ENCODE data around the gene PYGM. TPM values are rescaled to one million over a fixed set of nuclear protein-coding genes. Genes with fewer than 3 reads are reported as not detected.

The PYGM gene
- total and polyA plus RNA-seq, 2 of the 13 experiments (the other 11 are each of a cell fraction or from before 2014, with no cell fraction given): 0.11 to 0.12 TPM

DNA sequence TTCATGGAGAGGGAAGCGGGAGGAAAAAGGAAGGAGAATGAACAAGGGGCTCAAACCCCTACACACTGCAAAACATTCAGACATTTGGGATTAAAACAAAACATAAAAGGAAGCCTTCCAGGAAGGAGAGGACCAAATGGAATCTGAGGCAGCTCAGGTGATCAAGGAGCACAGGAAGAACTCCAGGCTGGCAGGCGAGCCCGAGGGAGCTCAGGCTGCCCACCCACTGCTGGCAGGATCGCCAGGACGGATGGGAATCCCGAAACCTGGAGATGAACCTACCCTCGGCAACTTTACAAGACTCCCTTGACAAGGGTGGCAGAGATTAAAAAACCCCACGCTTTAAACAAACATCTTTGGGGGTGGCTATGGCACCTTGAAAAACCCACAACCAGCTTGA is 5.0 kb upstream of the PYGM start:
- in situ Hi-C loops (cut with HindIII; ENCODE audit: extremely low pct_ligation_motif_present, low pct_unique_long_range_greater_than_20kb) (no loop called here), intact Hi-C loops (cut with micrococcal nuclease; ENCODE audit: unreplicated experiment) (no loop called here)
- ChIA-PET CTCF (ENCODE audit: low intra/inter-chr PET ratio, low total read pairs) (no interaction called here), POLR2A (interaction anchor here (1.1 to 3.8 kb wide), 2 partner anchors 12 to 14 kb away, joined by 3 to 23 read pairs; partner anchors contain the start of gene SF1)
- Histone ChIP-seq H3K4me2 (ENCODE audit: low read depth, low read length) (no peak overlapping the region), H3K79me2 (ENCODE audit: insufficient read depth, low read length) (peaks cover 4% of the 10 kb centered on the region), H3K27ac (ENCODE audit: extremely low read length, insufficient read depth, low read length) (no peak overlapping the region), H3K27me3 (ENCODE audit: control insufficient read depth in 1 of 2, insufficient read depth in 2 of 2, low read length in 2 of 2) (no peaks in the 10 kb centered on the region), H3K9me3 (ENCODE audit: low read length) (no peaks in the 10 kb centered on the region), H3K4me3 (replicated peaks in 1 of 3; ENCODE audit: insufficient read depth in 1 of 3, low read depth in 2 of 3, low read length in 3 of 3) (no peak overlapping the region), H3K4me1 (ENCODE audit: insufficient read depth, low read length) (peaks cover 12% of the 10 kb centered on the region), H3K9ac (ENCODE audit: insufficient read depth, low read depth, low read length) (no peak overlapping the region), H4K20me1 (ENCODE audit: insufficient read depth, low read length) (peaks cover 67% of the 10 kb centered on the region), H2AFZ (ENCODE audit: low read length) (no peak overlapping the region), H3K36me3 (replicated peaks in 1 of 2; ENCODE audit: control insufficient read depth in 1 of 2, insufficient read depth in 2 of 2, low read length in 2 of 2) (peaks cover 41 to 63% of the 10 kb centered on the region in 2 experiments)
- WGBS (ENCODE audit: low lambda C conversion rate): 100% methylated on average over 8 of the region's 8 CpGs
- ATAC-seq (no peak), DNase-seq (ENCODE audit: low spot score) (no peak), FAIRE-seq (no peak)
- TSS peak; percentile 25 for BruUV-seq (replicated peaks)
- TF ChIP-seq, protein P1, sequence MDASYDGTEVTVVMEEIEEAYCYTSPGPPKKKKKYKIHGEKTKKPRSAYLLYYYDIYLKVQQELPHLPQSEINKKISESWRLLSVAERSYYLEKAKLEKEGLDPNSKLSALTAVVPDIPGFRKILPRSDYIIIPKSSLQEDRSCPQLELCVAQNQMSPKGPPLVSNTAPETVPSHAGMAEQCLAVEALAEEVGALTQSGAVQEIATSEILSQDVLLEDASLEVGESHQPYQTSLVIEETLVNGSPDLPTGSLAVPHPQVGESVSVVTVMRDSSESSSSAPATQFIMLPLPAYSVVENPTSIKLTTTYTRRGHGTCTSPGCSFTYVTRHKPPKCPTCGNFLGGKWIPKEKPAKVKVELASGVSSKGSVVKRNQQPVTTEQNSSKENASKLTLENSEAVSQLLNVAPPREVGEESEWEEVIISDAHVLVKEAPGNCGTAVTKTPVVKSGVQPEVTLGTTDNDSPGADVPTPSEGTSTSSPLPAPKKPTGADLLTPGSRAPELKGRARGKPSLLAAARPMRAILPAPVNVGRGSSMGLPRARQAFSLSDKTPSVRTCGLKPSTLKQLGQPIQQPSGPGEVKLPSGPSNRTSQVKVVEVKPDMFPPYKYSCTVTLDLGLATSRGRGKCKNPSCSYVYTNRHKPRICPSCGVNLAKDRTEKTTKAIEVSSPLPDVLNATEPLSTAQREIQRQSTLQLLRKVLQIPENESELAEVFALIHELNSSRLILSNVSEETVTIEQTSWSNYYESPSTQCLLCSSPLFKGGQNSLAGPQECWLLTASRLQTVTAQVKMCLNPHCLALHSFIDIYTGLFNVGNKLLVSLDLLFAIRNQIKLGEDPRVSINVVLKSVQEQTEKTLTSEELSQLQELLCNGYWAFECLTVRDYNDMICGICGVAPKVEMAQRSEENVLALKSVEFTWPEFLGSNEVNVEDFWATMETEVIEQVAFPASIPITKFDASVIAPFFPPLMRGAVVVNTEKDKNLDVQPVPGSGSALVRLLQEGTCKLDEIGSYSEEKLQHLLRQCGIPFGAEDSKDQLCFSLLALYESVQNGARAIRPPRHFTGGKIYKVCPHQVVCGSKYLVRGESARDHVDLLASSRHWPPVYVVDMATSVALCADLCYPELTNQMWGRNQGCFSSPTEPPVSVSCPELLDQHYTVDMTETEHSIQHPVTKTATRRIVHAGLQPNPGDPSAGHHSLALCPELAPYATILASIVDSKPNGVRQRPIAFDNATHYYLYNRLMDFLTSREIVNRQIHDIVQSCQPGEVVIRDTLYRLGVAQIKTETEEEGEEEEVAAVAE (CRISPR knock-in tag; IDR thresholded peaks at IDR 0.05; ENCODE audit: borderline replicate concordance): no peak
- no peak for TF ChIP-seq PLRG1 (conservative IDR thresholded peaks at IDR 0.05)
- TF ChIP-seq JARID2 (CRISPR knock-in tag; IDR thresholded peaks at IDR 0.05; ENCODE audit: insufficient replicate concordance): no peak
- no peak for TF ChIP-seq TCF7L2 (IDR thresholded peaks at IDR 0.05; ENCODE audit: low read depth, low read length)
- no peak for TF ChIP-seq MAF1 (CRISPR knock-in tag; IDR thresholded peaks at IDR 0.05; ENCODE audit: borderline replicate concordance)
- TF ChIP-seq, protein P2, sequence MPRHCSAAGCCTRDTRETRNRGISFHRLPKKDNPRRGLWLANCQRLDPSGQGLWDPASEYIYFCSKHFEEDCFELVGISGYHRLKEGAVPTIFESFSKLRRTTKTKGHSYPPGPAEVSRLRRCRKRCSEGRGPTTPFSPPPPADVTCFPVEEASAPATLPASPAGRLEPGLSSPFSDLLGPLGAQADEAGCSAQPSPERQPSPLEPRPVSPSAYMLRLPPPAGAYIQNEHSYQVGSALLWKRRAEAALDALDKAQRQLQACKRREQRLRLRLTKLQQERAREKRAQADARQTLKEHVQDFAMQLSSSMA (CRISPR knock-in tag; IDR thresholded peaks at IDR 0.05): no peak

All from HepG2 (cell line).